Measurements from ENCODE around the gene ZNF112.

Gene ZNF112

DNA sequence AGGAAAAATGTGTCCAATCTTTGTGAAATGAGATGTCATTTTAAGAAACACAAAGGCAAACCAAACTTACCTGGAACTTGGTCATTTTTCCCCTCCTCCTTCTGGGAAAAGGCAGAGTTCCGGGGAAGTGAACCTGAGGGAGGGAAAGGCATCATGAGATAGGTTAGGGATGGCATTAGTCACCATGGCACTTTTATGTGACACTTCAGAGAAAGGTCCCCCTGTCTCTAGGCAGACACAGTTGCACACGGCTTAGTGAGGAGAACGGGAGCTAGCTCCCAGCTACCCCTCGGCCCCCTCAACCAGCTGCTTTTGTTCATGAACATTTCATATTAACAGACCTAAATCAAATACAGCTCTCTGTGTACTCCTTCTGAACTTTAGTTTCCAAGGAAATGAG, 53.2 kb downstream of the ZNF112 start:
- H3K27ac ChIP-seq (ENCODE audit: low read depth, low read length), result no peak overlapping the region
- peaks cover 0 to 19% (median 12%) of the 10 kb centered on the region in 5 donors for H3K9me3 ChIP-seq (ENCODE audit: control insufficient read depth in 5 of 5, low read length in 5 of 5)
- H3K36me3 ChIP-seq (ENCODE audit: control insufficient read depth in 5 of 5, insufficient read depth in 5 of 5, low read length in 5 of 5), result peaks cover 19 to 32% (median 31%) of the 10 kb centered on the region in 5 donors
- H3K9ac ChIP-seq (ENCODE audit: low read length in 5 of 5), result no peak overlapping the region
- peaks cover 2 to 17% (median 12%) of the 10 kb centered on the region in 5 donors for H3K4me1 ChIP-seq (ENCODE audit: control insufficient read depth in 5 of 5, insufficient read depth in 5 of 5, low read length in 5 of 5)
- H3K4me3 ChIP-seq (ENCODE audit: low read depth in 1 of 5, low read length in 5 of 5), result peak overlapping the region in 1 of 5 donors; percentile 27
- H3K27me3 ChIP-seq (ENCODE audit: control insufficient read depth in 5 of 5, insufficient read depth in 4 of 5, low read length in 5 of 5), result no peaks in the 10 kb centered on the region

DNA sequence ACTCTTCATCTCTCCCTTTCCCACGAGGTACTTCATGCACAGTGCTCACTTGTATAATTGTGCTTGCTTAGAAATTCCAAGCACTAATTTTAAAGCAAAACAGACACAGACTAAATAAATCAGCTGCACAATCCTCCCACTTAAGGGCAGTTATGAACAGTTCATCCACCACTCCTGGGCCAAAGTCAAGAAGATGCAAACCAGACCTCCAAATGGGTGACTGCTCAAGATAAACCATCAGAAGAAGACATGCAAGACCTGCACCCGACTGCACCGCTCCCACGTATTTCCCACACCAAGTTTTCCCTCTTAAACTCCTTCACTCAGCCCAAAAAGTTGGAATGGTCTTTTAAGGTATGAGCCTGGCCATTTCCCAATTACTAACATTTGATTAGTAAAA, 71.5 kb downstream of the ZNF112 start:
- Histone ChIP-seq H3K27ac (ENCODE audit: low read depth, low read length) (no peak overlapping the region), H3K9ac (ENCODE audit: low read length in 5 of 5) (no peak overlapping the region), H3K27me3 (ENCODE audit: control insufficient read depth in 5 of 5, insufficient read depth in 4 of 5, low read length in 5 of 5) (no peaks in the 10 kb centered on the region), H3K4me1 (ENCODE audit: control insufficient read depth in 5 of 5, insufficient read depth in 5 of 5, low read length in 5 of 5) (no peaks in the 10 kb centered on the region), H3K9me3 (ENCODE audit: control insufficient read depth in 5 of 5, low read length in 5 of 5) (peaks cover 49 to 96% (median 83%) of the 10 kb centered on the region in 5 donors), H3K36me3 (ENCODE audit: control insufficient read depth in 5 of 5, insufficient read depth in 5 of 5, low read length in 5 of 5) (peaks cover 30 to 34% (median 31%) of the 10 kb centered on the region in 5 donors), H3K4me3 (ENCODE audit: low read depth in 1 of 5, low read length in 5 of 5) (peak overlapping the region in 2 of 5 donors; percentile 3 to 19)

DNA sequence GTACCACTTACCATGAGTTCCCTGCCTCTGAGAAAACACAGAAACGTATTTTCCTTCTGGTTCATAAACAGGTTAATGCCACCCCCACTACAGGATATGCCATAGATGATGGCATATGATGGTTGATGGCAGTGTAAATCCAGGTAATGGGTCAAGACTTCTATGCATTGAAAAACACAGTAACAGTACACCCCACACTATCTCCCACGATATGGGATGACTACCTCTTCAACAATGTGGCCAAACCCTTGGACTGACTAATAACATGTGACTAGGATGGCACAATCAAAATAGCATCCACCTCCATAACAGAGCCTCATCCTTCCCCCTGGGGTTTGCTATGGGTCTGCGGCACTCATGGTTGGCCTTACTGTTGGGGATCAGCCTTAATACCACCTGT, 73.6 kb downstream of the ZNF112 start:
- no peak overlapping the region for H3K9ac ChIP-seq (ENCODE audit: low read length in 5 of 5)
- H3K4me1 ChIP-seq (ENCODE audit: control insufficient read depth in 5 of 5, insufficient read depth in 5 of 5, low read length in 5 of 5), result no peaks in the 10 kb centered on the region
- peak overlapping the region in 4 of 5 donors; percentile 3 to 43 (median 20) for H3K4me3 ChIP-seq (ENCODE audit: low read depth in 1 of 5, low read length in 5 of 5)
- peaks cover 36 to 96% (median 78%) of the 10 kb centered on the region in 5 donors for H3K9me3 ChIP-seq (ENCODE audit: control insufficient read depth in 5 of 5, low read length in 5 of 5)
- no peak overlapping the region for H3K27ac ChIP-seq (ENCODE audit: low read depth, low read length)
- peaks cover 10 to 16% (median 10%) of the 10 kb centered on the region in 5 donors for H3K36me3 ChIP-seq (ENCODE audit: control insufficient read depth in 5 of 5, insufficient read depth in 5 of 5, low read length in 5 of 5)
- H3K27me3 ChIP-seq (ENCODE audit: control insufficient read depth in 5 of 5, insufficient read depth in 4 of 5, low read length in 5 of 5), result no peaks in the 10 kb centered on the region

DNA sequence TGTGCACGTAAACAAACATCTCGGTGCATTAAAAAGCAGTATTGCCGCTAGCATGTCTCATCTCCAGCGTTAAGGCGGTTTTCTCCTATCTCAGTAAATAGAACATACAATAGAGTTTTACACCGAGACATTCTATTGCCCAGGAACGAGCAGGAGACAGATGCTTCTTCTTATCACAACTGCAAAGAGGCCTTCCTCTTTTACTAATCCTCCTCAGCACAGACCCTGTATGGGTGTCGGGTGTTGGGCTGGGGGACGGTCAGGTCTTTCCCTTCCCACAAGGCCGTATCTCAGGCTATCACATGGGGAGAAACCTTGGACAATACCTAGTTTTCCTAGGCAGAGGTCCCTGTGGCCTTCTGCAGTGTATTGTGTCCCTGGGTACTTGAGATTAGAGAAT, 75.6 kb downstream of the ZNF112 start:
- peaks cover 25 to 93% (median 75%) of the 10 kb centered on the region in 5 donors for H3K9me3 ChIP-seq (ENCODE audit: control insufficient read depth in 5 of 5, low read length in 5 of 5)
- no peak overlapping the region for H3K27ac ChIP-seq (ENCODE audit: low read depth, low read length)
- H3K27me3 ChIP-seq (ENCODE audit: control insufficient read depth in 5 of 5, insufficient read depth in 4 of 5, low read length in 5 of 5), result no peaks in the 10 kb centered on the region
- H3K4me1 ChIP-seq (ENCODE audit: control insufficient read depth in 5 of 5, insufficient read depth in 5 of 5, low read length in 5 of 5), result no peaks in the 10 kb centered on the region
- H3K4me3 ChIP-seq (ENCODE audit: low read depth in 1 of 5, low read length in 5 of 5), result peak overlapping the region; percentile 5 to 48 (median 16)
- peaks cover 0 to 5% (median 0%) of the 10 kb centered on the region in 5 donors for H3K36me3 ChIP-seq (ENCODE audit: control insufficient read depth in 5 of 5, insufficient read depth in 5 of 5, low read length in 5 of 5)
- H3K9ac ChIP-seq (ENCODE audit: low read length in 5 of 5), result no peak overlapping the region

DNA sequence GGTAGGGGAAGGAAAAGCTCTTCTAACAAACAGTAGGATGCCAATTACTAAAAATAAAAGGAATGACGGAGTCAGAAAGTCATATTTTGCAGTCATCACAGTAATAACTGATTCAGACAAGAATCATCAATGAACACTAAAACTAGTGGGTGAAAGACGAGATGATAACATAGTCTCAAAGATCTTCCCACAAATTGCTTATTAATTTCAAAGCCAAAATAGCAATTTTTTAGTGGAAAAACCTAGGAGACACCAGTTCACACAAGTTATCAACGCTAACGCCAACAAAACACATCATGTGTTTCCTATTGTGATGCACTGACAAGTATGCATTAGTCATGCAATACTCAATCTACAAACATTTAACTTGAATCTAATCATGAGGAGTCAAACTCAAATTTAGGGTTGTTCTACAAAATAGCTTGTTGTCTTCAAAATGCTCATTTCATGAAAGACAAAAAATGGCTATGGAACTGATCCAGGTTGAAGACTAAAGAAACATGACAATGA, 78.2 kb downstream of the ZNF112 start:
- H3K9me3 ChIP-seq (ENCODE audit: control insufficient read depth in 5 of 5, low read length in 5 of 5), result peaks cover 35 to 92% (median 75%) of the 10 kb centered on the region in 5 donors
- no peaks in the 10 kb centered on the region for H3K27me3 ChIP-seq (ENCODE audit: control insufficient read depth in 5 of 5, insufficient read depth in 4 of 5, low read length in 5 of 5)
- peaks cover 0 to 3% (median 0%) of the 10 kb centered on the region in 5 donors for H3K4me1 ChIP-seq (ENCODE audit: control insufficient read depth in 5 of 5, insufficient read depth in 5 of 5, low read length in 5 of 5)
- peak overlapping the region in 2 of 5 donors; percentile 7 to 31 for H3K4me3 ChIP-seq (ENCODE audit: low read depth in 1 of 5, low read length in 5 of 5)
- no peak overlapping the region for H3K27ac ChIP-seq (ENCODE audit: low read depth, low read length)
- no peak overlapping the region for H3K9ac ChIP-seq (ENCODE audit: low read length in 5 of 5)
- peaks cover 0 to 22% (median 12%) of the 10 kb centered on the region in 5 donors for H3K36me3 ChIP-seq (ENCODE audit: control insufficient read depth in 5 of 5, insufficient read depth in 5 of 5, low read length in 5 of 5)

DNA sequence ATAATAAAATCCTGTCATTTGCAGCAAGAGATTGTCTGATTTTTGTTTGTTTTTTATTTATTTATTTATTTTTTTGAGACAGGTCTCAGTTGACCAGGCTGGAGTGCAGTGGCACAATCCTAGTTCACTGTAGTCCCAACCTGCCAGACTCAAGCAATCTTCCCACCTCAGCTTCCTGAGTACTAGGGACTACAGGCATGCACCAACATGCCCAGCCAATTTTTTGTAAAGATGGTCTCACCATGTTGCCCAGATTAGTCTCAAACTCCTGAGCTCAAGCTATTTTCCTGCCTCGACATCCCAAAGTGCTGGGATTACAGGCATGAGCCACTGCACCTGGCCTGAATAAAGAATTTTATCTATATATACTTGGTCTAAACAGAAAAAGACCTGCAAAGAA, 79.1 kb downstream of the ZNF112 start:
- H3K27me3 ChIP-seq (ENCODE audit: control insufficient read depth in 5 of 5, insufficient read depth in 4 of 5, low read length in 5 of 5), result no peaks in the 10 kb centered on the region
- H3K36me3 ChIP-seq (ENCODE audit: control insufficient read depth in 5 of 5, insufficient read depth in 5 of 5, low read length in 5 of 5), result peaks cover 0 to 27% (median 12%) of the 10 kb centered on the region in 5 donors
- no peak overlapping the region for H3K27ac ChIP-seq (ENCODE audit: low read depth, low read length)
- H3K9me3 ChIP-seq (ENCODE audit: control insufficient read depth in 5 of 5, low read length in 5 of 5), result peaks cover 27 to 88% (median 72%) of the 10 kb centered on the region in 5 donors
- H3K4me1 ChIP-seq (ENCODE audit: control insufficient read depth in 5 of 5, insufficient read depth in 5 of 5, low read length in 5 of 5), result peaks cover 0 to 3% (median 0%) of the 10 kb centered on the region in 5 donors
- H3K9ac ChIP-seq (ENCODE audit: low read length in 5 of 5), result no peak overlapping the region
- peak overlapping the region in 1 of 5 donors; percentile 24 for H3K4me3 ChIP-seq (ENCODE audit: low read depth in 1 of 5, low read length in 5 of 5)

Measured in subcutaneous abdominal adipose tissue (tissue), 5 donors.